Measurements from ENCODE around the gene DZIP1L.

DNA sequence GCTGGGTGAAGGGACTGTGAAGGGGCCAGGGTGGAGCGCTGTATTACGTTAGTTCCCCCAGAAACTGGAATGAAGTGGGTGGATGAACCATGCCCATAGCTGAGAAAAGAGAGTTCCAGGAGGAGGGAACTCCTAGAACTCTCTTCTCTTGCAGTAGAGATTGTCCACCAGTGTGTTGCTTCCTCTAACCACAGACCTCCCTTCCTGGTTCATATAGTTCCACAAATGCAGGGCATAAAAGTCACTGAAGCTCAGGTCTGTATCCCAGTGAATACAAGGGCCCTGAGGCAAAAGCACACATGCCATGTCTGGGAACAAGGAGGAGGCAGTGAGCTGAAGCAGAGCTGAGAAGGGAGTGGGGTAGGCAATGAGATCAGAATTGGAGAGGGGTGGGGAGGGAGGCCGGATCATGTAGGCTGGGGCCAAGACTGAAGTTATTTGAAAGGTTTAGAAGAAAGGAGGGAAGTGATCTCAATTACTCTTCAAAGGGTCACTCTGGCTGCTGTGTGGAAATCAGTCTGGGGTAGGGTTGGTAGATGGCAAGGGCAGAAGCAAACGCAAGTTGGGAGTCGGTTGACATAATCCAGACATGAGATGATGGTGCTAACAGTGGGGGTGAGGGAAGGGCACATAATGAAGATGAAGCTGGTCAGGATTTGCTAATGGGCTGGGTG lies 10.3 kb upstream of the DZIP1L start:
- TF ChIP-seq JUN (CRISPR knock-in tag; IDR thresholded peaks at IDR 0.05) (no peak), ETV6 (CRISPR knock-in tag; IDR thresholded peaks at IDR 0.05) (no peak), ZNF317 (CRISPR knock-in tag; IDR thresholded peaks at IDR 0.05; ENCODE audit: borderline replicate concordance, low read depth) (no peak), NR3C1 (CRISPR knock-in tag; conservative IDR thresholded peaks at IDR 0.05; ENCODE audit: low read depth) (no peak), MYBL2 (CRISPR knock-in tag; IDR thresholded peaks at IDR 0.05) (no peak), FOXK1 (CRISPR knock-in tag; IDR thresholded peaks at IDR 0.05) (no peak)
- TF ChIP-seq, protein P1, sequence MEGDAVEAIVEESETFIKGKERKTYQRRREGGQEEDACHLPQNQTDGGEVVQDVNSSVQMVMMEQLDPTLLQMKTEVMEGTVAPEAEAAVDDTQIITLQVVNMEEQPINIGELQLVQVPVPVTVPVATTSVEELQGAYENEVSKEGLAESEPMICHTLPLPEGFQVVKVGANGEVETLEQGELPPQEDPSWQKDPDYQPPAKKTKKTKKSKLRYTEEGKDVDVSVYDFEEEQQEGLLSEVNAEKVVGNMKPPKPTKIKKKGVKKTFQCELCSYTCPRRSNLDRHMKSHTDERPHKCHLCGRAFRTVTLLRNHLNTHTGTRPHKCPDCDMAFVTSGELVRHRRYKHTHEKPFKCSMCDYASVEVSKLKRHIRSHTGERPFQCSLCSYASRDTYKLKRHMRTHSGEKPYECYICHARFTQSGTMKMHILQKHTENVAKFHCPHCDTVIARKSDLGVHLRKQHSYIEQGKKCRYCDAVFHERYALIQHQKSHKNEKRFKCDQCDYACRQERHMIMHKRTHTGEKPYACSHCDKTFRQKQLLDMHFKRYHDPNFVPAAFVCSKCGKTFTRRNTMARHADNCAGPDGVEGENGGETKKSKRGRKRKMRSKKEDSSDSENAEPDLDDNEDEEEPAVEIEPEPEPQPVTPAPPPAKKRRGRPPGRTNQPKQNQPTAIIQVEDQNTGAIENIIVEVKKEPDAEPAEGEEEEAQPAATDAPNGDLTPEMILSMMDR (IDR thresholded peaks at IDR 0.05): no peak
- TF ChIP-seq, protein P2, sequence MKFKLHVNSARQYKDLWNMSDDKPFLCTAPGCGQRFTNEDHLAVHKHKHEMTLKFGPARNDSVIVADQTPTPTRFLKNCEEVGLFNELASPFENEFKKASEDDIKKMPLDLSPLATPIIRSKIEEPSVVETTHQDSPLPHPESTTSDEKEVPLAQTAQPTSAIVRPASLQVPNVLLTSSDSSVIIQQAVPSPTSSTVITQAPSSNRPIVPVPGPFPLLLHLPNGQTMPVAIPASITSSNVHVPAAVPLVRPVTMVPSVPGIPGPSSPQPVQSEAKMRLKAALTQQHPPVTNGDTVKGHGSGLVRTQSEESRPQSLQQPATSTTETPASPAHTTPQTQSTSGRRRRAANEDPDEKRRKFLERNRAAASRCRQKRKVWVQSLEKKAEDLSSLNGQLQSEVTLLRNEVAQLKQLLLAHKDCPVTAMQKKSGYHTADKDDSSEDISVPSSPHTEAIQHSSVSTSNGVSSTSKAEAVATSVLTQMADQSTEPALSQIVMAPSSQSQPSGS (CRISPR knock-in tag; IDR thresholded peaks at IDR 0.05; ENCODE audit: borderline replicate concordance, low read depth): no peak
- TF ChIP-seq, protein P3, sequence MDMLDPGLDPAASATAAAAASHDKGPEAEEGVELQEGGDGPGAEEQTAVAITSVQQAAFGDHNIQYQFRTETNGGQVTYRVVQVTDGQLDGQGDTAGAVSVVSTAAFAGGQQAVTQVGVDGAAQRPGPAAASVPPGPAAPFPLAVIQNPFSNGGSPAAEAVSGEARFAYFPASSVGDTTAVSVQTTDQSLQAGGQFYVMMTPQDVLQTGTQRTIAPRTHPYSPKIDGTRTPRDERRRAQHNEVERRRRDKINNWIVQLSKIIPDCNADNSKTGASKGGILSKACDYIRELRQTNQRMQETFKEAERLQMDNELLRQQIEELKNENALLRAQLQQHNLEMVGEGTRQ (CRISPR knock-in tag; IDR thresholded peaks at IDR 0.05): no peak
- TF ChIP-seq, protein P4, sequence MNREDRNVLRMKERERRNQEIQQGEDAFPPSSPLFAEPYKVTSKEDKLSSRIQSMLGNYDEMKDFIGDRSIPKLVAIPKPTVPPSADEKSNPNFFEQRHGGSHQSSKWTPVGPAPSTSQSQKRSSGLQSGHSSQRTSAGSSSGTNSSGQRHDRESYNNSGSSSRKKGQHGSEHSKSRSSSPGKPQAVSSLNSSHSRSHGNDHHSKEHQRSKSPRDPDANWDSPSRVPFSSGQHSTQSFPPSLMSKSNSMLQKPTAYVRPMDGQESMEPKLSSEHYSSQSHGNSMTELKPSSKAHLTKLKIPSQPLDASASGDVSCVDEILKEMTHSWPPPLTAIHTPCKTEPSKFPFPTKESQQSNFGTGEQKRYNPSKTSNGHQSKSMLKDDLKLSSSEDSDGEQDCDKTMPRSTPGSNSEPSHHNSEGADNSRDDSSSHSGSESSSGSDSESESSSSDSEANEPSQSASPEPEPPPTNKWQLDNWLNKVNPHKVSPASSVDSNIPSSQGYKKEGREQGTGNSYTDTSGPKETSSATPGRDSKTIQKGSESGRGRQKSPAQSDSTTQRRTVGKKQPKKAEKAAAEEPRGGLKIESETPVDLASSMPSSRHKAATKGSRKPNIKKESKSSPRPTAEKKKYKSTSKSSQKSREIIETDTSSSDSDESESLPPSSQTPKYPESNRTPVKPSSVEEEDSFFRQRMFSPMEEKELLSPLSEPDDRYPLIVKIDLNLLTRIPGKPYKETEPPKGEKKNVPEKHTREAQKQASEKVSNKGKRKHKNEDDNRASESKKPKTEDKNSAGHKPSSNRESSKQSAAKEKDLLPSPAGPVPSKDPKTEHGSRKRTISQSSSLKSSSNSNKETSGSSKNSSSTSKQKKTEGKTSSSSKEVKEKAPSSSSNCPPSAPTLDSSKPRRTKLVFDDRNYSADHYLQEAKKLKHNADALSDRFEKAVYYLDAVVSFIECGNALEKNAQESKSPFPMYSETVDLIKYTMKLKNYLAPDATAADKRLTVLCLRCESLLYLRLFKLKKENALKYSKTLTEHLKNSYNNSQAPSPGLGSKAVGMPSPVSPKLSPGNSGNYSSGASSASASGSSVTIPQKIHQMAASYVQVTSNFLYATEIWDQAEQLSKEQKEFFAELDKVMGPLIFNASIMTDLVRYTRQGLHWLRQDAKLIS (CRISPR knock-in tag; IDR thresholded peaks at IDR 0.05; ENCODE audit: borderline replicate concordance): no peak
- TF ChIP-seq, protein P5, sequence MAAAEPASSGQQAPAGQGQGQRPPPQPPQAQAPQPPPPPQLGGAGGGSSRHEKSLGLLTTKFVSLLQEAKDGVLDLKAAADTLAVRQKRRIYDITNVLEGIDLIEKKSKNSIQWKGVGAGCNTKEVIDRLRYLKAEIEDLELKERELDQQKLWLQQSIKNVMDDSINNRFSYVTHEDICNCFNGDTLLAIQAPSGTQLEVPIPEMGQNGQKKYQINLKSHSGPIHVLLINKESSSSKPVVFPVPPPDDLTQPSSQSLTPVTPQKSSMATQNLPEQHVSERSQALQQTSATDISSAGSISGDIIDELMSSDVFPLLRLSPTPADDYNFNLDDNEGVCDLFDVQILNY (CRISPR knock-in tag; IDR thresholded peaks at IDR 0.05): no peak
- TF ChIP-seq, protein P6, sequence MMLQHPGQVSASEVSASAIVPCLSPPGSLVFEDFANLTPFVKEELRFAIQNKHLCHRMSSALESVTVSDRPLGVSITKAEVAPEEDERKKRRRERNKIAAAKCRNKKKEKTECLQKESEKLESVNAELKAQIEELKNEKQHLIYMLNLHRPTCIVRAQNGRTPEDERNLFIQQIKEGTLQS (CRISPR knock-in tag; conservative IDR thresholded peaks at IDR 0.05): no peak
